Cerebellar cortex (tissue), 1 donor: ENCODE data around the gene PLPP3.

ENCODE experiments used
- DNase-seq: peaks from one replicate; pipeline ENCODE4 v3.0.0-alpha.2; 2015; ENCODE audit warnings: low spot score

The PLPP3 gene

GRCh38 chr1:56522680-56523079 lies 56.7 kb downstream of the PLPP3 start:
- DNase-seq = no peak

GRCh38 chr1:56520016-56520601 lies 59.3 kb downstream of the PLPP3 start:
- DNase-seq = no peak

- no peak for DNase-seq
Observed at GRCh38 chr1:56517404-56518130, 61.8 kb downstream of the PLPP3 start.

- no peak for DNase-seq
Observed at GRCh38 chr1:56516539-56517252, 62.7 kb downstream of the PLPP3 start.

GRCh38 chr1:56515898-56516538 lies 63.3 kb downstream of the PLPP3 start:
- no peak for DNase-seq

- no peak for DNase-seq
Observed at GRCh38 chr1:56512724-56513494, 66.5 kb downstream of the PLPP3 start.

GRCh38 chr1:56511766-56512165 lies 67.6 kb downstream of the PLPP3 start:
- DNase-seq = no peak

GRCh38 chr1:56511364-56511763 lies 68.0 kb downstream of the PLPP3 start:
- DNase-seq = no peak

GRCh38 chr1:56510642-56511021 lies 68.7 kb downstream of the PLPP3 start:
- DNase-seq = no peak

- DNase-seq = no peak
Observed at GRCh38 chr1:56509713-56510641, 69.4 kb downstream of the PLPP3 start.

GRCh38 chr1:56508523-56508983 lies 70.8 kb downstream of the PLPP3 start:
- no peak for DNase-seq

- DNase-seq = no peak
Observed at GRCh38 chr1:56507925-56508522, 71.3 kb downstream of the PLPP3 start.

- DNase-seq = no peak
Observed at GRCh38 chr1:56506951-56507491, 72.3 kb downstream of the PLPP3 start.

GRCh38 chr1:56505792-56506743 lies 73.3 kb downstream of the PLPP3 start:
- DNase-seq = no peak

- no peak for DNase-seq
Observed at GRCh38 chr1:56502700-56503245, 76.6 kb downstream of the PLPP3 start.

GRCh38 chr1:56501888-56502287 lies 77.5 kb downstream of the PLPP3 start:
- DNase-seq = no peak

- DNase-seq = no peak
Observed at GRCh38 chr1:56501426-56501825, 77.9 kb downstream of the PLPP3 start.
